ENCODE data around the gene SLX4IP. TPM values are rescaled to one million over a fixed set of nuclear protein-coding genes. Genes with fewer than 3 reads are reported as not detected.
A peak's percentile ranks its signal among the peaks of the same experiment; 100 is the strongest.

SLX4IP gene
- total RNA-seq, 1 donor = 4.0 TPM

GRCh38 chr20:10404023-10404628, 31.0 kb upstream of the SLX4IP start:
- Histone ChIP-seq H3K27ac (ENCODE audit: low read depth, low read length) (no peak overlapping the region), H3K9me3 (ENCODE audit: low read depth, low read length) (no peaks in the 10 kb centered on the region), H4K20me1 (ENCODE audit: insufficient read depth, low read length) (no peaks in the 10 kb centered on the region), H3K4me3 (ENCODE audit: insufficient read depth, low read length) (no peak overlapping the region), H3K4me1 (ENCODE audit: insufficient read depth, low read length) (no peaks in the 10 kb centered on the region), H3K27me3 (ENCODE audit: insufficient read depth, low read length) (no peaks in the 10 kb centered on the region), H3K36me3 (ENCODE audit: insufficient read depth, low read length) (peaks cover 3% of the 10 kb centered on the region), H2AFZ (ENCODE audit: low read length) (no peak overlapping the region), H3K4me2 (ENCODE audit: insufficient read depth, low read length) (no peak overlapping the region), H3K79me2 (ENCODE audit: insufficient read depth, low read length) (no peaks in the 10 kb centered on the region)
- peak; percentile 15 for TF ChIP-seq CTCF (IDR thresholded peaks at IDR 0.05; ENCODE audit: extremely low read depth, low read depth, low read length)
- DNase-seq (ENCODE audit: insufficient read length, low spot score, missing footprints) = no peak

- TF ChIP-seq CTCF (IDR thresholded peaks at IDR 0.05; ENCODE audit: extremely low read depth, low read depth, low read length) = no peak
- H3K9me3 ChIP-seq (ENCODE audit: low read depth, low read length) = no peaks in the 10 kb centered on the region
These were observed 30.1 kb upstream of the SLX4IP start for GRCh38 chr20:10404959-10405530.

GRCh38 chr20:10408108-10408813, 26.8 kb upstream of the SLX4IP start:
- Histone ChIP-seq H4K20me1 (ENCODE audit: insufficient read depth, low read length) (no peaks in the 10 kb centered on the region), H2AFZ (ENCODE audit: low read length) (no peak overlapping the region), H3K4me3 (ENCODE audit: insufficient read depth, low read length) (no peak overlapping the region), H3K27me3 (ENCODE audit: insufficient read depth, low read length) (no peaks in the 10 kb centered on the region), H3K4me1 (ENCODE audit: insufficient read depth, low read length) (no peaks in the 10 kb centered on the region), H3K4me2 (ENCODE audit: insufficient read depth, low read length) (no peak overlapping the region), H3K9me3 (ENCODE audit: low read depth, low read length) (no peaks in the 10 kb centered on the region), H3K36me3 (ENCODE audit: insufficient read depth, low read length) (peaks cover 8% of the 10 kb centered on the region), H3K27ac (ENCODE audit: low read depth, low read length) (no peak overlapping the region), H3K79me2 (ENCODE audit: insufficient read depth, low read length) (no peaks in the 10 kb centered on the region)
- TF ChIP-seq CTCF (IDR thresholded peaks at IDR 0.05; ENCODE audit: extremely low read depth, low read depth, low read length) = no peak
- DNase-seq (ENCODE audit: insufficient read length, low spot score, missing footprints) = no peak

More at GRCh38 chr20:10404959-10405530, 30.1 kb upstream of the SLX4IP start:
- Histone ChIP-seq H2AFZ (ENCODE audit: low read length) (no peak overlapping the region), H3K27me3 (ENCODE audit: insufficient read depth, low read length) (no peaks in the 10 kb centered on the region), H3K4me1 (ENCODE audit: insufficient read depth, low read length) (no peaks in the 10 kb centered on the region), H3K36me3 (ENCODE audit: insufficient read depth, low read length) (peaks cover 3% of the 10 kb centered on the region), H4K20me1 (ENCODE audit: insufficient read depth, low read length) (no peaks in the 10 kb centered on the region), H3K27ac (ENCODE audit: low read depth, low read length) (no peak overlapping the region), H3K4me2 (ENCODE audit: insufficient read depth, low read length) (no peak overlapping the region), H3K79me2 (ENCODE audit: insufficient read depth, low read length) (no peaks in the 10 kb centered on the region), H3K4me3 (ENCODE audit: insufficient read depth, low read length) (no peak overlapping the region)
- no peak for DNase-seq (ENCODE audit: insufficient read length, low spot score, missing footprints)

- Histone ChIP-seq H3K4me1 (ENCODE audit: insufficient read depth, low read length) (no peaks in the 10 kb centered on the region), H3K9me3 (ENCODE audit: low read depth, low read length) (no peaks in the 10 kb centered on the region), H3K27me3 (ENCODE audit: insufficient read depth, low read length) (no peaks in the 10 kb centered on the region), H3K4me3 (ENCODE audit: insufficient read depth, low read length) (no peak overlapping the region), H3K79me2 (ENCODE audit: insufficient read depth, low read length) (peaks cover 10% of the 10 kb centered on the region), H3K36me3 (ENCODE audit: insufficient read depth, low read length) (peaks cover 8% of the 10 kb centered on the region), H2AFZ (ENCODE audit: low read length) (no peak overlapping the region), H4K20me1 (ENCODE audit: insufficient read depth, low read length) (no peaks in the 10 kb centered on the region), H3K27ac (ENCODE audit: low read depth, low read length) (no peak overlapping the region), H3K4me2 (ENCODE audit: insufficient read depth, low read length) (no peak overlapping the region)
- TF ChIP-seq CTCF (IDR thresholded peaks at IDR 0.05; ENCODE audit: extremely low read depth, low read depth, low read length) = no peak
- no peak for DNase-seq (ENCODE audit: insufficient read length, low spot score, missing footprints)
These were observed 23.4 kb upstream of the SLX4IP start for GRCh38 chr20:10411673-10412072.
